A204.1 (cell line): ENCODE measurements around the gene NUTM2B.
"Not testable (repeated sequence)": the region's sequence is repeated elsewhere in the genome, so short reads cannot be mapped to it uniquely, and the experiment has no call there.

Source experiments
- FAIRE-seq: peaks from 2 replicates; lab custom pipeline; 2012; peaks lifted over from hg19 to GRCh38; lab: Jason Lieb, UNC

The NUTM2B gene

GRCh38 chr10:79744844-79745243 is 41.8 kb downstream of the NUTM2B start:
- not testable (repeated sequence) for FAIRE-seq

- not testable (repeated sequence) for FAIRE-seq
Measured at GRCh38 chr10:79748510-79748909, 45.5 kb downstream of the NUTM2B start.

- FAIRE-seq = not testable (repeated sequence)
Measured at GRCh38 chr10:79753601-79754000, 50.6 kb downstream of the NUTM2B start.

- not testable (repeated sequence) for FAIRE-seq
Measured at GRCh38 chr10:79758297-79758993, 55.4 kb downstream of the NUTM2B start.
